ENCODE results near the gene CELSR1.

- no peak for TF ChIP-seq CTCF (IDR thresholded peaks at IDR 0.05; ENCODE audit: insufficient read depth, low read depth, low read length)
- no peak for TF ChIP-seq EZH2 (IDR thresholded peaks at IDR 0.05; ENCODE audit: insufficient read depth, low read length)
Measured at GRCh38 chr22:46448333-46448732, 89.1 kb downstream of the CELSR1 start.
